Measurements from ENCODE around the gene CDC14A.
"Not testable (repeated sequence)": the region's sequence is repeated elsewhere in the genome, so short reads cannot be mapped to it uniquely, and the experiment has no call there.

Gene CDC14A

DNA sequence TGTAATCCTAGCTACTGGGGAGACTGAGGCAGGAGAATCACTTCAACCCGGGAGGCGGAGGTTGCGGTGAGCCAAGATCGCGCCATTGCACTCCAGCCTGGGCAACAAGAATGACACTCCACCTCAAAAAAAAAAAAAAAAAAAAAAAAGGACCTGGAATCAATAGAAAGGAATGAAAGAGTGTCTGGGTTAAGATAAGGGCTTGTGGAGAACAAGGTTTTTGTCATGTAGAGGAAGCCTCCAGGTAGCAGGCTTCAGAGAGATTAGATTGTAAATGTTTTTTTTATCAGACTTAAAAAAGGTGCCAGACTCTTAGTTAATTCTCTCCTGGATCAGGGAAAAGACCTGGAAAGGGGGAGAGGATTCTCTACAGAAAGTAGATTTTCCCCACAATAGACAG is 14.4 kb upstream of the CDC14A start:
- not testable (repeated sequence) for DNase-seq

DNA sequence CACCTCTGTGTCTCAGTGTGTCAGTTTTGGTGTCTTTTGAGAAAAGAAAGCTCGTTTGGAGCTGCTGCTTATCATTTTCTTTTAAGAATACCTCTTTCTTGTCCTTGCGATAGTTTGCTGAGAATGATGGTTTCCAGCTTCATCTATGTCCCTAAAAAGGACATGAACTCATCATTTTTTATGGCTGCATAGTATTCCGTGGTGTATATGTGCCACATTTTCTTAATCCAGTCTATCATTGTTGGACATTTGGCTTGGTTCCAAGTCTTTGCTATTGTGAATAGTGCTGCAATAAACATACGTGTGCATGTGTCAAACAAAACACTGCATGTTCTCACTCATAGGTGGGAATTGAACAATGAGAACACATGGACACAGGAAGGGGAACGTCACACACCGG is 12.6 kb upstream of the CDC14A start:
- DNase-seq = not testable (repeated sequence)

DNA sequence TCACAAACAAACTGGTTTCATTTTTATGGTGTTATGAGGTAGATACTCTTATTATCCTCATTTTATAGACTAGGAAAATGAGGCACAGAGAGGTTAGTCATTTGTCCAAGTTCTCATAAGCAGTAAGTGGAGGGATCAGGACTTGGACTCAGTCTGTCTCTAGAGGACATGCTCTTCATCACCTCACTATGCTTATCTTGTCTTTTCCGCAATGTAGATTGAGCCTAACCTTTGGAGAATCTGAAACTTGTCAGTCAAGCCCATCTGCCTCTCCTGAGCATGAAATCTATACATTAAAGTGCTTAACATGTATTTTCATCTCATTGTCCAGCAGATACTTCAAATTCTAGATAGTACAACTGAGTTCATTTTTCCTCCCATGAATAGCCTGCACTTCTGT is 11.8 kb upstream of the CDC14A start:
- DNase-seq = no peak

- DNase-seq = no peak
Observed at GRCh38 chr1:100342348-100342747, 10.0 kb upstream of the CDC14A start.

GRCh38 chr1:100343897-100344296 is 8.4 kb upstream of the CDC14A start:
- DNase-seq = no peak

DNA sequence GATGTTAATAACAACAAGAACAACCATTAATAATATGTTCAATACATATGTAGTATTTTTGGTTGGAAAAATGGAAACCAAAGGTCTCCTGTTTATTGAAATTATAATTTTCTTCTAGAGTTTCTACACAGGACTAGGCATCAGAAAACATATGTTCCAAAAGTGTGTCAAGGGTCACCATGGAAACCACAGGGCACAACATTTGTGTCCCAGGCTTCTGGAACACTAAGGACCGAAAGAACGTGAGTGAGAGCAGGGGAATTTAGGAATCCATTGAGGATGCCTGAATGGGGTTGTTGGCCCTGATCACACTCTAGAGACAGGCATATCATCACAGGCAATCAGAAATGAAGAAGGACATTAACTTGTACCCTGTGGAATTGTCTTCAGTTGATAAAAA is 7.5 kb upstream of the CDC14A start:
- DNase-seq = no peak

DNA sequence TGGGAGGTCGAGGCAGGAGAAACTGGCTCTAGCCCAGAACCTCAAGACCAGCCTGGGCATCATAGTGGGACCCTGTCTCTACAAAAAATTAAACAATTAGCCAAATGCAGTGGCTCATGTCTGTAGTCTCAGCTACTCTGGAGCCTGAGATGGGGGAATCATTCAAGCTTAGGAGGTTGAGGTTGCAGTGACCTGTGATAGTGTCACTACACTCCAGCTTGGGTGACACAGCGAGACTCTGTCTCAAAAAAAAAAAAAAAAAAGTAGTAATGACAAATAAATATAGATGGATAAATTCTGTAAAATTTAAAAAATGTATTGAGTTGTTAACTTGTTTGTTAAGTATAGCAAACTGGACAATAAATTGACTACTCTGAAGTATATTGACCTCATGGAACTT is 5.9 kb upstream of the CDC14A start:
- no peak for DNase-seq

DNA sequence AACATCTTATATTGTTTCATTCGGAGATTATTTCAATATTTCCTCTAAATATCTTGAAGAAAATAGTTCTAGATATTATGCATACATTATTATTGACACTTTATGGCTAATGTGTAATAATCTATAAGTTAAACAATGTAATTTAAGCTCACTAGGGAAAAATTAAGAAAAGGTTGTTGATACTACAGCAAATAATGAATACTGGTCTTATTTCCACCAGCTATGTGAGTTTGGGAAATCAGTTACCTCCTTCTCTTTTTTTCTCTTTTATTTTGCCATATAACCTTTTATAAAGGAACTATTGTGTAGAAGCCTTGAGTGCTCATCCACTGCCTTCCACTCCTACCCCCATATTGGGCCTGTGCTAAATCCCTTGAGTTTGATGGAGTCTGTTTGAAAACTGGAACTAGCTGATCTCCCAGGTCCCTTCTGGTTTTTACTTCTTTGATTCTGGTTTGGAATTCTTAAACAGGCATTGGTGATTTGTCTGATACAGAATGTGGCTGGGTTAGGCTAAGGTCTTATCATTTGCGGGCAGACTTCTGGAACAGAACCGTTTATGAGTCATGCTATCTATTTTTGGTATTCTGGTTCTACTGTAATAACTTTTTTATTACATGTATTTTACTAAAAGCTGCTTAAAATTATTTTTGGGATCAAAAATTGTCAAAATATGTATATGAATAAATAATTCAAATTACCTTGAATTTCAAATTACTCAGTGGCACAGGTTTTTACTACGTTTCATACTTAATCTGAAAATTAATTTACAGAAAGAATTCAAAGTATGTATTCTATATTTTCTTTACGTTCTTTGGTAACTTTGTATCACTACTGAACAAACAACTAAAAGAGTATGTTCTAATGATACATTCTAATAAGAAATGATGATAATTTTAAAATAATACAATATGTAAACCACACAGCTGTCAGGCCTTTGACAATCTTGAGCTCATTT is 5.0 kb upstream of the CDC14A start:
- DNase-seq = no peak

- no peak for DNase-seq
Observed at GRCh38 chr1:100348549-100349144, 3.7 kb upstream of the CDC14A start.

DNA sequence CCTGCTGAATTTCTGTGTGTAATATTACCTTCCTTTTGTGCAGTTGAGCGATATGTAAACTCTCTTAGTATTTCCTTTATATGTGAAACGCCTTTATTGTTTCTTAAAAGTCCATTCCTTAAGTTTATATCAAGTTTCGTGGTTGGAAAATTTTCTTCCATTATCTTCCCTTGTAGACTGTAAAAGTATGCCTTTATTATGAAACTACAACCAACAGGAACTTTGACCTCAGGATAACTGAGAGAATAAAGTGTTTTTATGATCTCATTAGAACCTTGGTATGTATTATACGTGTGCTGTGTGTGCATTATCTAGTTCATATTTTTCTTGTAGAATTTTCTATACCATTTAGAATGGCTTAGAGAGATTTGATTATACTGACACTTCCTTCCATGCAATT is 3.1 kb upstream of the CDC14A start:
- no peak for DNase-seq

DNA sequence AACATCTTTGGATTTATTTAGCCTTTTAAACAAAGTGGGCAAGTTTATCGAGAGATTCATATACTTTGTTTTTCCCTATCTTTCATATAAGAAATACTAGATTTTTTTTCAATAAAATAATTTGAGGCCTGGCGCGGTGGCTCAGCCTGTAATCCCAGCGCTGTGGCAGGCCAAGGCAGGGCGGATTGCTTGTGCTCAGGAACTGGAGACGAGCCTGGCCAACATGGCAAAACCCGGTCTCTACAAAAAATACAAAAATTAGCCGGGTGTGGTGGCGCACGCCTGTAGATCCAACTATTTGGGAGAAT is 1.6 kb upstream of the CDC14A start:
- no peak for DNase-seq

- peak; percentile 91 for DNase-seq
Observed at GRCh38 chr1:100351095-100351887, 1.0 kb upstream of the CDC14A start.

DNA sequence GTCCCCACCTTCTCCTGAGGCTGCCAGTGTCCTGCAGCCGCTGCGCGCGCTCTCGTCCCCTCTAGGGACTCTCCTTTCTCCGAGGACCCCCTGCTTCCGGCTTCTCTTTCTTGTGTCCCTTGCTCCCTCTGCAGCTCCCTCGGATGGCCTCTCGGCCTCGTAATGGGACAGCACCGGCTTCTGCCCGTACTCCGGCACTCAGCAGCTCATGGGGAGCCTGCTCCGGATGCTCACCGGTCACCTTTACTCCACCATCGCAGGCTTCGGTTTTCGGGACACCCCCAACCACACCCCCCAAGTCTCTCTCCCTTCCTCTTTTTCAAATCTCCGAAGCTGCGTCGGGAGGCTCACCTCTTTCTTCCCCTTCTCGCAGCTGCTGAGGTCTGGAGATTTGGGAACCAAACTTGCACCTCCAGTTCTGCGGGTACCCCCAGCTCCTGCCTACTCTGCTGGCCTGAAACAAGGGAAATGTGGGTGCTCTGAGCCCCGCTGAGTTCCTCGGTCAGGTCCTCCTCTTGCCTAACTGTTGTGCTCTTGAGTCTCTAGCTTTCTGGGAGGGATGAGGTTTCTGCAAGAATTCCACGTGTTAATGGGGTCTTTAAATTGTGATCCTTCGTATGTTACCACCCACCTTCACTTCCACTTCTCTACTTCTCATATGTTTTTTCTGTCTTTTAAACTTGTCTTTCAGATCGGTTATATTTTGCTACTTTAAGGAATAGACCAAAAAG is 930 bp downstream of the CDC14A start:
- DNase-seq = peak; percentile 61

DNA sequence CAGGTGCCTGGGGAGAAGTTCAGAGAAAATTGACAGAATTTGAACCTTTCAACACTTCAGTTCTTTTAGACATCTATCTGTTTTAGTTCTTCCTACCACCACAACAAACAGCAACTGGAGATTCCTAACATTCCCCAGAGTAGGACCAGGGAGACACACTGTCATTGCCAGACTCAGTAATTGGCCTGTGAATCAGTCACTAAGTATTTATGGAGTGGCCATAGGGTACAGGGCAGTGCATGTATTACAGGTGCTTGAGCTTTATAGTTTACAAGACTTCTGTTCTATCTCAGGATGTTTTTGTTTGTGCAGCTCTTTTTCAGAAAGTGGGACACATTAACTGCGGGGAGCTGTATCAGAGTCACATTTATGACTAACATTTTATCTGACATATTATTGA is 1.7 kb downstream of the CDC14A start:
- no peak for DNase-seq

GRCh38 chr1:100354971-100355394 is 2.7 kb downstream of the CDC14A start:
- DNase-seq = no peak

DNA sequence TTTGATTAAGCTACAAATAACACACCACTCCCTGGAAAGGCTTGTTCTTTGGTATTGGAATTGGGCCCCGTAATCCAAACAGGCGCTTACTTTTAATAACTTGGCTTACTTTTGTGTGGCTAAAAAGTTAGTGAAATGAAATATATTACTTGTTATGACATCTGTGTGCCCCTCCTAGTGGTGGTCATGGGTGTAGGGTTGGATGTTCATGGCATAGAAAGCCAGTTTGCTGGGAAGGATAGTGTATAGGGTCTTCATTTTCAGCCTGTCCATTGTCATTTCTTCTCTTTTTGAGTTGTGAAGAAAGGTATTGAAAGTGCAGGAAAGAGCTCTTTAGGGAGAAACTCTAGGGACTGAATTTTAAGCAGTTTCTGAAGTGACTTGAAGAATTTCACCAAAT is 5.9 kb downstream of the CDC14A start:
- no peak for DNase-seq

- no peak for DNase-seq
Observed at GRCh38 chr1:100359139-100359538, 6.8 kb downstream of the CDC14A start.

- no peak for DNase-seq
Observed at GRCh38 chr1:100360790-100361510, 8.6 kb downstream of the CDC14A start.

- no peak for DNase-seq
Observed at GRCh38 chr1:100361511-100362089, 9.3 kb downstream of the CDC14A start.

GRCh38 chr1:100362821-100363466 is 10.6 kb downstream of the CDC14A start:
- DNase-seq = no peak

DNA sequence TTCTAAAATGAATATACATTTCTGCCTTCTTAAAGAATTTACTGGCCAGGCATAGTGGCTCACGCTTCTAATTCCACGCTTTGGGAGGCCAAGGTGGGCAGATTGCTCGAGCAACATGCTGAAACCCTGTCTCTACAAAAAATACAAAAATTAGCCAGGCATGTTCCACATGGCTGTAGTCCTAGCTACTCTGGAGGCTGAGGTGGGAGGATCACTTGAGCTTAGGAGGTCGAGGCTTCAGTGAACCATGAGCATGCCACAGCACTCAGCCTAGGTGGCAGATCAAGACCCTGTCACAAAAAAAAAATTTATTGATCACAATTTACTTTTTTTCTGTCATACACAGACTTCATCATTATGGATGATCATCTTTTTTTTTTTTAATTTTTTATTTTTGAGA is 11.5 kb downstream of the CDC14A start:
- no peak for DNase-seq

Data from stimulated activated CD8-positive, alpha-beta memory T cell treated with anti-CD3 and anti-CD28 coated beads, Interleukin-4, amount 100 ng/mL, for 48 hours (primary cell).